Superior temporal gyrus (tissue), 1 donor: ENCODE data around the gene TNS1.
"Not testable (repeated sequence)": the region's sequence is repeated elsewhere in the genome, so short reads cannot be mapped to it uniquely, and the experiment has no call there.

Experiments
- DNase-seq: peaks from one replicate; pipeline ENCODE4 v3.0.0-alpha.2; 2016; ENCODE audit errors: extremely low spot score

TNS1 gene

GRCh38 chr2:218029366-218030360 is 26.9 kb upstream of the TNS1 start:
- DNase-seq = no peak

GRCh38 chr2:218028562-218029348 is 26.0 kb upstream of the TNS1 start:
- no peak for DNase-seq

- DNase-seq = no peak
These were observed 25.3 kb upstream of the TNS1 start for GRCh38 chr2:218028189-218028495.

GRCh38 chr2:218027426-218028188 is 24.8 kb upstream of the TNS1 start:
- DNase-seq = no peak

- DNase-seq = no peak
These were observed 24.1 kb upstream of the TNS1 start for GRCh38 chr2:218026676-218027425.

GRCh38 chr2:218026244-218026643 is 23.4 kb upstream of the TNS1 start:
- no peak for DNase-seq

GRCh38 chr2:218024871-218025270 is 22.1 kb upstream of the TNS1 start:
- DNase-seq = no peak

GRCh38 chr2:218024336-218024735 is 21.5 kb upstream of the TNS1 start:
- DNase-seq = no peak

GRCh38 chr2:218023636-218024035 is 20.8 kb upstream of the TNS1 start:
- DNase-seq = no peak

- DNase-seq = no peak
These were observed 20.2 kb upstream of the TNS1 start for GRCh38 chr2:218022851-218023530.

- DNase-seq = no peak
These were observed 19.5 kb upstream of the TNS1 start for GRCh38 chr2:218022131-218022850.

- no peak for DNase-seq
These were observed 18.8 kb upstream of the TNS1 start for GRCh38 chr2:218021536-218022071.

GRCh38 chr2:218020966-218021535 is 18.3 kb upstream of the TNS1 start:
- DNase-seq = no peak

GRCh38 chr2:218020281-218020680 is 17.5 kb upstream of the TNS1 start:
- no peak for DNase-seq

- no peak for DNase-seq
These were observed 16.7 kb upstream of the TNS1 start for GRCh38 chr2:218019411-218020060.

GRCh38 chr2:218018842-218019125 is 16.0 kb upstream of the TNS1 start:
- not testable (repeated sequence) for DNase-seq

- DNase-seq = no peak
These were observed 14.6 kb upstream of the TNS1 start for GRCh38 chr2:218017211-218018053.

GRCh38 chr2:218016810-218017209 is 14.0 kb upstream of the TNS1 start:
- no peak for DNase-seq
